HEK293 (cell line): Measurements from ENCODE around the gene WDR36.

ENCODE experiments used
- CTCF ChIA-PET: fragments of 350-600 bp; formaldehyde crosslinking; extraction: SDS; loops from one replicate; lab custom pipeline; 2021; ENCODE audit warnings: antibody characterized with exemption; lab: Yijun Ruan, JAX
- POLR2A ChIA-PET: fragments of 300-600 bp; formaldehyde crosslinking; extraction: SDS; loops from one replicate; lab custom pipeline; 2020; ENCODE audit warnings: antibody characterized with exemption, inconsistent platforms; lab: Yijun Ruan, JAX
- H3K27ac ChIP-seq: fragments of 200-500 bp; sonication (Bioruptor generic); 2 replicates; pipeline ENCODE4 v1.5.1; 2014; ENCODE audit warnings: low read depth, low read length, control low read depth, inconsistent platforms; ENCODE audit errors: extremely low read depth
- H3K36me3 ChIP-seq, 2 experiments: fragments of 200-500 bp in 1 of 2; sonication (Bioruptor generic) in 1 of 2; 1 replicate in 1 of 2; 2 replicates in 1 of 2; pipeline ENCODE4 v1.5.1; 2014 to 2017; ENCODE audit warnings: inconsistent platforms in 2 of 2, low read length in 2 of 2; ENCODE audit not compliant: control insufficient read depth in 2 of 2, insufficient read depth in 1 of 2
- H3K4me1 ChIP-seq: fragments of 200-500 bp; sonication (Bioruptor generic); 2 replicates; pipeline ENCODE4 v1.5.1; 2014; ENCODE audit warnings: mild to moderate bottlenecking, low read length, inconsistent platforms; ENCODE audit not compliant: control insufficient read depth, insufficient read depth
- H3K4me3 ChIP-seq: 2 replicates; pipeline ENCODE4 v1.5.1; 2011; ENCODE audit warnings: low read depth, mild to moderate bottlenecking, control low read depth, low read length, moderate library complexity
- H3K9me3 ChIP-seq: fragments of 200-500 bp; sonication (Bioruptor generic); 2 replicates; pipeline ENCODE4 v1.5.1; 2014; ENCODE audit warnings: low read depth, low read length, inconsistent platforms; ENCODE audit not compliant: control insufficient read depth, insufficient read depth
- CTCF ChIP-seq: fragments of 450-650 bp; formaldehyde crosslinking; IDR thresholded peaks from 2 replicates; pipeline ENCODE4 v1.5.1; 2016; ENCODE audit warnings: missing biosample characterization, missing genetic modification characterization
- KLF16 ChIP-seq: fragments of 450-650 bp; formaldehyde crosslinking; IDR thresholded peaks from 2 replicates; pipeline ENCODE4 v1.5.1; 2017; ENCODE audit warnings: missing biosample characterization, missing genetic modification characterization
- KLF7 ChIP-seq: fragments of 450-650 bp; formaldehyde crosslinking; IDR thresholded peaks from 2 replicates; pipeline ENCODE4 v1.5.1; 2016; ENCODE audit warnings: missing biosample characterization, missing genetic modification characterization, borderline replicate concordance
- MEIS1 ChIP-seq: sonication (generic); formaldehyde crosslinking; IDR thresholded peaks from 2 replicates; pipeline ENCODE4 v1.8.1; 2022; ENCODE audit warnings: missing genetic modification reagents, mild to moderate bottlenecking, borderline replicate concordance
- PRDM10 ChIP-seq: fragments of 450-650 bp; formaldehyde crosslinking; IDR thresholded peaks from 2 replicates; pipeline ENCODE4 v1.5.1; 2016; ENCODE audit warnings: missing biosample characterization, missing genetic modification characterization
- ZBTB21 ChIP-seq: fragments of 450-650 bp; formaldehyde crosslinking; IDR thresholded peaks from 2 replicates; pipeline ENCODE4 v1.5.1; 2017; ENCODE audit warnings: missing biosample characterization, missing genetic modification characterization
- ZBTB26 ChIP-seq: fragments of 450-650 bp; formaldehyde crosslinking; optimal IDR thresholded peaks from 2 replicates; pipeline ENCODE3; 2016; ENCODE audit warnings: missing biosample characterization, mild to moderate bottlenecking, missing genetic modification characterization
- ZNF10 ChIP-seq: fragments of 450-650 bp; formaldehyde crosslinking; IDR thresholded peaks from 2 replicates; pipeline ENCODE4 v1.5.1; 2017; ENCODE audit warnings: missing biosample characterization, missing genetic modification characterization
- ZNF292 ChIP-seq: fragments of 450-650 bp; formaldehyde crosslinking; IDR thresholded peaks from 2 replicates; pipeline ENCODE4 v1.5.1; 2016; ENCODE audit warnings: low read depth, missing biosample characterization, missing genetic modification characterization, borderline replicate concordance
- ZNF426 ChIP-seq: fragments of 450-650 bp; formaldehyde crosslinking; IDR thresholded peaks from 2 replicates; pipeline ENCODE4 v1.5.1; 2017; ENCODE audit warnings: missing biosample characterization, missing genetic modification characterization, mild to moderate bottlenecking, inconsistent platforms, moderate library complexity
- ZNF514 ChIP-seq: fragments of 450-650 bp; formaldehyde crosslinking; IDR thresholded peaks from 2 replicates; pipeline ENCODE4 v1.5.1; 2016; ENCODE audit warnings: missing biosample characterization, missing genetic modification characterization
- ZNF529 ChIP-seq: fragments of 450-650 bp; formaldehyde crosslinking; IDR thresholded peaks from 2 replicates; pipeline ENCODE4 v1.5.1; 2017; ENCODE audit warnings: missing genetic modification characterization, missing biosample characterization; ENCODE audit not compliant: insufficient replicate concordance
- ZNF585B ChIP-seq: fragments of 450-650 bp; formaldehyde crosslinking; IDR thresholded peaks from 2 replicates; pipeline ENCODE4 v1.5.1; 2016; ENCODE audit warnings: missing biosample characterization, missing genetic modification characterization
- ZNF596 ChIP-seq: fragments of 450-650 bp; IDR thresholded peaks from 2 replicates; pipeline ENCODE4 v1.5.0; 2018; ENCODE audit warnings: missing biosample characterization, mild to moderate bottlenecking, missing genetic modification characterization, moderate library complexity
- ZNF600 ChIP-seq: fragments of 450-650 bp; formaldehyde crosslinking; IDR thresholded peaks from 2 replicates; pipeline ENCODE4 v1.5.1; 2016; ENCODE audit warnings: missing biosample characterization, missing genetic modification characterization
- ZNF658 ChIP-seq: fragments of 450-650 bp; formaldehyde crosslinking; IDR thresholded peaks from 2 replicates; pipeline ENCODE4; 2016; ENCODE audit warnings: missing biosample characterization, missing genetic modification characterization
- ZNF76 ChIP-seq: fragments of 450-650 bp; formaldehyde crosslinking; IDR thresholded peaks from 2 replicates; pipeline ENCODE4; 2016; ENCODE audit warnings: low read depth, missing biosample characterization, missing genetic modification characterization, borderline replicate concordance
- ZNF777 ChIP-seq: fragments of 450-650 bp; formaldehyde crosslinking; IDR thresholded peaks from 2 replicates; pipeline ENCODE4 v1.5.1; 2017; ENCODE audit warnings: missing biosample characterization, missing genetic modification characterization, borderline replicate concordance
- ZNF830 ChIP-seq: fragments of 450-650 bp; IDR thresholded peaks from 2 replicates; pipeline ENCODE4 v1.5.0; 2018; ENCODE audit warnings: missing biosample characterization, missing genetic modification characterization, low read depth, mild to moderate bottlenecking, moderate library complexity
- TF ChIP-seq, protein P1 (sequence below): fragments of 450-650 bp; formaldehyde crosslinking; IDR thresholded peaks from 2 replicates; pipeline ENCODE4 v1.5.1; 2016; ENCODE audit warnings: missing biosample characterization, missing genetic modification characterization, low read depth
- TF ChIP-seq, protein P2 (sequence below): fragments of 450-650 bp; formaldehyde crosslinking; IDR thresholded peaks from 2 replicates; pipeline ENCODE4 v1.5.1; 2017; ENCODE audit warnings: missing biosample characterization, missing genetic modification characterization
- TF ChIP-seq, protein P3 (sequence below): fragments of 450-650 bp; formaldehyde crosslinking; IDR thresholded peaks from 2 replicates; pipeline ENCODE4 v1.5.1; 2016; ENCODE audit warnings: missing biosample characterization, missing genetic modification characterization, borderline replicate concordance

The WDR36 gene

GRCh38 chr5:111058064-111058463 lies 34.1 kb upstream of the WDR36 start:
- CTCF ChIA-PET: no interaction called here

GRCh38 chr5:111060169-111060568 lies 32.0 kb upstream of the WDR36 start:
- Histone ChIP-seq H3K9me3 (no peaks in the 10 kb centered on the region), H3K4me3 (no peak overlapping the region), H3K4me1 (no peaks in the 10 kb centered on the region), H3K27ac (no peak overlapping the region), H3K36me3 (no peaks in the 10 kb centered on the region)
- ChIA-PET CTCF (interaction anchor here (1.3 kb wide), 1 partner anchor 194 kb away, joined by 3 read pairs; no protein-coding TSS in a partner anchor), POLR2A (no interaction called here)
- TF ChIP-seq CTCF (no peak), KLF16 (tag by site-specific recombination) (no peak), ZNF596 (tag by site-specific recombination) (no peak), ZNF514 (tag by site-specific recombination) (no peak), ZNF10 (tag by site-specific recombination) (no peak), KLF7 (tag by site-specific recombination) (no peak), ZNF830 (tag by site-specific recombination) (no peak), PRDM10 (tag by site-specific recombination) (no peak), ZBTB21 (no peak), ZNF585B (tag by site-specific recombination) (no peak), ZNF600 (tag by site-specific recombination) (no peak), MEIS1 (no peak), ZBTB26 (tag by site-specific recombination) (no peak)
- TF ChIP-seq, protein P1, sequence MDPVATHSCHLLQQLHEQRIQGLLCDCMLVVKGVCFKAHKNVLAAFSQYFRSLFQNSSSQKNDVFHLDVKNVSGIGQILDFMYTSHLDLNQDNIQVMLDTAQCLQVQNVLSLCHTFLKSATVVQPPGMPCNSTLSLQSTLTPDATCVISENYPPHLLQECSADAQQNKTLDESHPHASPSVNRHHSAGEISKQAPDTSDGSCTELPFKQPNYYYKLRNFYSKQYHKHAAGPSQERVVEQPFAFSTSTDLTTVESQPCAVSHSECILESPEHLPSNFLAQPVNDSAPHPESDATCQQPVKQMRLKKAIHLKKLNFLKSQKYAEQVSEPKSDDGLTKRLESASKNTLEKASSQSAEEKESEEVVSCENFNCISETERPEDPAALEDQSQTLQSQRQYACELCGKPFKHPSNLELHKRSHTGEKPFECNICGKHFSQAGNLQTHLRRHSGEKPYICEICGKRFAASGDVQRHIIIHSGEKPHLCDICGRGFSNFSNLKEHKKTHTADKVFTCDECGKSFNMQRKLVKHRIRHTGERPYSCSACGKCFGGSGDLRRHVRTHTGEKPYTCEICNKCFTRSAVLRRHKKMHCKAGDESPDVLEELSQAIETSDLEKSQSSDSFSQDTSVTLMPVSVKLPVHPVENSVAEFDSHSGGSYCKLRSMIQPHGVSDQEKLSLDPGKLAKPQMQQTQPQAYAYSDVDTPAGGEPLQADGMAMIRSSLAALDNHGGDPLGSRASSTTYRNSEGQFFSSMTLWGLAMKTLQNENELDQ (tag by site-specific recombination): no peak
- TF ChIP-seq, protein P2, sequence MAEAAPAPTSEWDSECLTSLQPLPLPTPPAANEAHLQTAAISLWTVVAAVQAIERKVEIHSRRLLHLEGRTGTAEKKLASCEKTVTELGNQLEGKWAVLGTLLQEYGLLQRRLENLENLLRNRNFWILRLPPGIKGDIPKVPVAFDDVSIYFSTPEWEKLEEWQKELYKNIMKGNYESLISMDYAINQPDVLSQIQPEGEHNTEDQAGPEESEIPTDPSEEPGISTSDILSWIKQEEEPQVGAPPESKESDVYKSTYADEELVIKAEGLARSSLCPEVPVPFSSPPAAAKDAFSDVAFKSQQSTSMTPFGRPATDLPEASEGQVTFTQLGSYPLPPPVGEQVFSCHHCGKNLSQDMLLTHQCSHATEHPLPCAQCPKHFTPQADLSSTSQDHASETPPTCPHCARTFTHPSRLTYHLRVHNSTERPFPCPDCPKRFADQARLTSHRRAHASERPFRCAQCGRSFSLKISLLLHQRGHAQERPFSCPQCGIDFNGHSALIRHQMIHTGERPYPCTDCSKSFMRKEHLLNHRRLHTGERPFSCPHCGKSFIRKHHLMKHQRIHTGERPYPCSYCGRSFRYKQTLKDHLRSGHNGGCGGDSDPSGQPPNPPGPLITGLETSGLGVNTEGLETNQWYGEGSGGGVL (tag by site-specific recombination): no peak

More at GRCh38 chr5:111058064-111058463, 34.1 kb upstream of the WDR36 start:
- POLR2A ChIA-PET: no interaction called here
- H3K4me1 ChIP-seq: no peaks in the 10 kb centered on the region
- H3K9me3 ChIP-seq: no peaks in the 10 kb centered on the region
- H3K27ac ChIP-seq: no peak overlapping the region
- TF ChIP-seq ZNF426 (tag by site-specific recombination) (no peak), ZNF529 (tag by site-specific recombination) (no peak), ZNF76 (tag by site-specific recombination) (no peak), ZNF658 (tag by site-specific recombination) (no peak), ZNF777 (tag by site-specific recombination) (no peak), ZNF292 (tag by site-specific recombination) (no peak)
- TF ChIP-seq, protein P3, sequence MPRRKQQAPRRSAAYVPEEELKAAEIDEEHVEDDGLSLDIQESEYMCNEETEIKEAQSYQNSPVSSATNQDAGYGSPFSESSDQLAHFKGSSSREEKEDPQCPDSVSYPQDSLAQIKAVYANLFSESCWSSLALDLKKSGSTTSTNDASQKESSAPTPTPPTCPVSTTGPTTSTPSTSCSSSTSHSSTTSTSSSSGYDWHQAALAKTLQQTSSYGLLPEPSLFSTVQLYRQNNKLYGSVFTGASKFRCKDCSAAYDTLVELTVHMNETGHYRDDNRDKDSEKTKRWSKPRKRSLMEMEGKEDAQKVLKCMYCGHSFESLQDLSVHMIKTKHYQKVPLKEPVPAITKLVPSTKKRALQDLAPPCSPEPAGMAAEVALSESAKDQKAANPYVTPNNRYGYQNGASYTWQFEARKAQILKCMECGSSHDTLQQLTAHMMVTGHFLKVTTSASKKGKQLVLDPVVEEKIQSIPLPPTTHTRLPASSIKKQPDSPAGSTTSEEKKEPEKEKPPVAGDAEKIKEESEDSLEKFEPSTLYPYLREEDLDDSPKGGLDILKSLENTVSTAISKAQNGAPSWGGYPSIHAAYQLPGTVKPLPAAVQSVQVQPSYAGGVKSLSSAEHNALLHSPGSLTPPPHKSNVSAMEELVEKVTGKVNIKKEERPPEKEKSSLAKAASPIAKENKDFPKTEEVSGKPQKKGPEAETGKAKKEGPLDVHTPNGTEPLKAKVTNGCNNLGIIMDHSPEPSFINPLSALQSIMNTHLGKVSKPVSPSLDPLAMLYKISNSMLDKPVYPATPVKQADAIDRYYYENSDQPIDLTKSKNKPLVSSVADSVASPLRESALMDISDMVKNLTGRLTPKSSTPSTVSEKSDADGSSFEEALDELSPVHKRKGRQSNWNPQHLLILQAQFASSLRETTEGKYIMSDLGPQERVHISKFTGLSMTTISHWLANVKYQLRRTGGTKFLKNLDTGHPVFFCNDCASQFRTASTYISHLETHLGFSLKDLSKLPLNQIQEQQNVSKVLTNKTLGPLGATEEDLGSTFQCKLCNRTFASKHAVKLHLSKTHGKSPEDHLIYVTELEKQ: no peak
- H3K4me3 ChIP-seq: no peak overlapping the region
- no peaks in the 10 kb centered on the region for H3K36me3 ChIP-seq
